ENCODE data around the gene MAST4. TPM values are rescaled to one million over a fixed set of nuclear protein-coding genes. Genes with fewer than 3 reads are reported as not detected.

The MAST4 gene
- total and polyA plus RNA-seq, 12 donors: 29.6 to 93.3 (median 76.6) TPM

DNA sequence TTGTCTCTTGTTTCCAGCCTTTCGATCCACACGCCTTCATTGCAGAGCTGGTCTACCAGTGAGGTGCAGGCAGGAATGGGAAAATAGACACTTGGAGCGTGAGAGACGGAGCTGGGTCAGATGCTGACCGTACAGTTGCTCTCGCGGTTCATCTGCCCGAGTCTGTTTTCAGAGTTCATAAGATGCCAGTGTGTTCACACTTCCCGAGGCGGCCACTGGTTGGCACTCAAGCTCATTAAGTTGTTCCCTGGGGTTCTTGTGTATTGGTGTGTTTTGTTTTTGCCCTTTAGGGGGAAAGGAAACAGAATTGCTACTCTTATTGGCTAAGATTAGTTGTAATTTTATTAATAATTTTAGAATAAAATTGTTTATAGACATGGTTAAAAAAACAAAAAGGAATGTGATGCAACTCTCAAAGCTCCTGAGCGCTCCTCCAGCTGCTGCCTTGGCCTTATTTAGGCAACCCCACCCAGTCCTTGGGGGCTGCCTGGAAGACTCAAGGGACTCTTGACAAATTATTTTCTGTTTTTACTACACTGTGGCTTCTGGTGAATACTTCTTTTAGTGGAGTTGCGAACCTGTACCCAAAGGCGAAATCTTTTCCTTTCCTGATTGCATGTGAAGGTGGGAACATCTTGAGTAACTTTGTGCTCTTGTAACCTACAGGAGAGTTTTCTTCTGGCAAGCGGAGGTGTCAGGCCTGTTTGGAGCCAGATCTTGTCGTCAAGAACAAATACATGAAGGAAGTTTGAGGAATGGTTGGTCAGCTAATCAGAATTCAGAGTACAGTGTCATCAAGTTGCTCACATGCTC, 146.1 kb downstream of the MAST4 start:
- 45 to 46% methylated on average over 15 of the region's 15 CpGs for WGBS, 2 donors
- TF ChIP-seq, protein P1, sequence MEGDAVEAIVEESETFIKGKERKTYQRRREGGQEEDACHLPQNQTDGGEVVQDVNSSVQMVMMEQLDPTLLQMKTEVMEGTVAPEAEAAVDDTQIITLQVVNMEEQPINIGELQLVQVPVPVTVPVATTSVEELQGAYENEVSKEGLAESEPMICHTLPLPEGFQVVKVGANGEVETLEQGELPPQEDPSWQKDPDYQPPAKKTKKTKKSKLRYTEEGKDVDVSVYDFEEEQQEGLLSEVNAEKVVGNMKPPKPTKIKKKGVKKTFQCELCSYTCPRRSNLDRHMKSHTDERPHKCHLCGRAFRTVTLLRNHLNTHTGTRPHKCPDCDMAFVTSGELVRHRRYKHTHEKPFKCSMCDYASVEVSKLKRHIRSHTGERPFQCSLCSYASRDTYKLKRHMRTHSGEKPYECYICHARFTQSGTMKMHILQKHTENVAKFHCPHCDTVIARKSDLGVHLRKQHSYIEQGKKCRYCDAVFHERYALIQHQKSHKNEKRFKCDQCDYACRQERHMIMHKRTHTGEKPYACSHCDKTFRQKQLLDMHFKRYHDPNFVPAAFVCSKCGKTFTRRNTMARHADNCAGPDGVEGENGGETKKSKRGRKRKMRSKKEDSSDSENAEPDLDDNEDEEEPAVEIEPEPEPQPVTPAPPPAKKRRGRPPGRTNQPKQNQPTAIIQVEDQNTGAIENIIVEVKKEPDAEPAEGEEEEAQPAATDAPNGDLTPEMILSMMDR (IDR thresholded peaks at IDR 0.05): peak; percentile 20 to 58 (median 51)
- Histone ChIP-seq H3K9me3 (no peaks in the 10 kb centered on the region), H3K4me3 (no peak overlapping the region), H3K27ac (peak overlapping the region in 8 of 10 donors; percentile 2 to 76 (median 19)), H3K27me3 (no peaks in the 10 kb centered on the region), H3K36me3 (no peaks in the 10 kb centered on the region), H3K4me1 (peaks cover 12 to 67% (median 44%) of the 10 kb centered on the region in 9 donors)
- intact Hi-C loops (cut with DNase I): loop anchor here in 4 of 10 donors (10.0 kb wide), 3 partner anchors 137 to 437 kb away; partner anchors contain the start of gene MAST4 (in 2 of the 4)
- ATAC-seq (peak in 7 of 8 donors; percentile 32 to 67 (median 52)), DNase-seq (peak; percentile 28 to 37)

- Histone ChIP-seq H3K4me1 (peaks cover 16 to 71% (median 50%) of the 10 kb centered on the region in 9 donors), H3K4me3 (no peak overlapping the region), H3K27ac (peak overlapping the region in 8 of 10 donors; percentile 12 to 76 (median 24)), H3K36me3 (no peaks in the 10 kb centered on the region), H3K27me3 (no peaks in the 10 kb centered on the region), H3K9me3 (no peaks in the 10 kb centered on the region)
- TF ChIP-seq, protein P1 (IDR thresholded peaks at IDR 0.05): no peak
- no peak for DNase-seq
- intact Hi-C loops (cut with DNase I): loop anchor here in 4 of 10 donors (10.0 kb wide), 3 partner anchors 138 to 438 kb away; partner anchors contain the start of gene MAST4 (in 2 of the 4)
- ATAC-seq: peak in 5 of 8 donors; percentile 21 to 47 (median 28)
- WGBS, 2 donors: 38 to 62% methylated on average over 5 of the region's 5 CpGs
These were observed 146.7 kb downstream of the MAST4 start for GRCh38 chr5:66742896-66743247.

DNA sequence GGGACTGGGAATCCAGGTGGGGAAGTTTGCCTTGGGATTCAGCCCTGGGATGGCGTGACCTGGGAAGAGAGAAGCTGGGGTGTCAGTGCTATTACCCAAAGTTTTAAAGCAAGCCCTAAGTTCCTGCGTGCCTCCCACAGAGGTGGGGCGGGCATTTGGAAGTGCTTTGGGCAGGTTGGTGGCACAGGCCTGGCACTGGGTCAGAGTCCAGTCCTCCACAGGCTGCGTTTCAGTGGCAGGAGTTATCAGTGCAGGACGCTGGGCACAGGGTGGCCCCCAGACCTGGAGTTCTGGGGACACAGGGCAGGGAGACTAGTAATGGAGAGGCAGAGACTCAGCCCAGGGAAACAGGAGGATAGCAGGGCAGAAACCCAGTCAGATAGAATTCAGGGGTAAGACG, 147.2 kb downstream of the MAST4 start:
- Histone ChIP-seq H3K4me3 (no peak overlapping the region), H3K9me3 (no peaks in the 10 kb centered on the region), H3K27me3 (no peaks in the 10 kb centered on the region), H3K4me1 (peaks cover 17 to 69% (median 51%) of the 10 kb centered on the region in 9 donors), H3K27ac (peak overlapping the region in 7 of 10 donors; percentile 14 to 76 (median 25)), H3K36me3 (no peaks in the 10 kb centered on the region)
- intact Hi-C loops (cut with DNase I): loop anchor here in 4 of 10 donors (10.0 kb wide), 3 partner anchors 139 to 439 kb away; partner anchors contain the start of gene MAST4 (in 2 of the 4)
- DNase-seq (no peak), ATAC-seq (peak in 2 of 8 donors; percentile 6 to 33)
- TF ChIP-seq, protein P1 (IDR thresholded peaks at IDR 0.05): no peak
- 84 to 92% methylated on average over 6 of the region's 6 CpGs for WGBS, 2 donors

DNA sequence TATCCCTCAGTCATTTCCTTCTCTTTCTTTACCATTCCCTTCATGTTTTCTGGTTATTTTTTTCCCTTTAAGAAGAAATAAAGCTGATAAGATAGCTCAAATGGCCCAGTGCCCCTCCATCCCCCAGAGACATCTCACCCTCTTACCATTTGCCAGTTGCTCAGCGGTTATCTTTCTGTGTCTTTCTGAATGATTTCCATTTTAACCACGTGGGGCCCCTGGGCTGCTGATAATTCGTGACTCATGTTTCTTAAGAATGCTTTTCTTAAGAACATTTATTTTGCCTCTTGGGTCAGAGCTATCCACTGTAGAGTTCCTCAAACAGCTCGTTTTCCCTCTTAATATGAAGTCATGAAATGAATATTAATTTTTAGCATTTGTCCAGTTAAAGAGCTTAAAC, 147.8 kb downstream of the MAST4 start:
- Histone ChIP-seq H3K27me3 (no peaks in the 10 kb centered on the region), H3K4me3 (no peak overlapping the region), H3K4me1 (peaks cover 17 to 63% (median 51%) of the 10 kb centered on the region in 9 donors), H3K36me3 (no peaks in the 10 kb centered on the region), H3K9me3 (no peaks in the 10 kb centered on the region), H3K27ac (peak overlapping the region in 3 of 10 donors; percentile 11 to 76 (median 53))
- intact Hi-C loops (cut with DNase I): loop anchor here in 4 of 10 donors (10.0 kb wide), 3 partner anchors 139 to 439 kb away; partner anchors contain the start of gene MAST4 (in 2 of the 4)
- peak; percentile 9 to 49 for DNase-seq
- 48 to 54% methylated on average over 4 of the region's 4 CpGs for WGBS, 2 donors
- TF ChIP-seq, protein P1 (IDR thresholded peaks at IDR 0.05): no peak
- peak in 3 of 8 donors; percentile 19 to 40 (median 40) for ATAC-seq
